ENCODE measurements around the gene EP400. TPM values are rescaled to one million over a fixed set of nuclear protein-coding genes. Genes with fewer than 3 reads are reported as not detected.

EP400 gene
- total RNA-seq, 1 donor from 2014 or later: 85.8 TPM

GRCh38 chr12:131933387-131933786, 16.4 kb upstream of the EP400 start:
- no peaks in the 10 kb centered on the region for H3K36me3 Mint-ChIP-seq (ENCODE audit: unreplicated experiment)
- peaks cover 3% of the 10 kb centered on the region for H3K4me1 Mint-ChIP-seq (ENCODE audit: low read depth, unreplicated experiment)
- no peak overlapping the region for H3K4me3 Mint-ChIP-seq (ENCODE audit: unreplicated experiment)
- H3K27ac Mint-ChIP-seq (ENCODE audit: unreplicated experiment): no peak overlapping the region
- no peak for DNase-seq
- no peak for TF ChIP-seq CTCF (IDR thresholded peaks at IDR 0.05; ENCODE audit: partially characterized antibody, unreplicated experiment)
- H3K9me3 Mint-ChIP-seq (ENCODE audit: unreplicated experiment): peaks cover 6% of the 10 kb centered on the region
- no peaks in the 10 kb centered on the region for H3K27me3 Mint-ChIP-seq (ENCODE audit: unreplicated experiment)

- Mint-ChIP-seq H3K4me1 (ENCODE audit: low read depth, unreplicated experiment) (peaks cover 3% of the 10 kb centered on the region), H3K27ac (ENCODE audit: unreplicated experiment) (no peak overlapping the region), H3K27me3 (ENCODE audit: unreplicated experiment) (no peaks in the 10 kb centered on the region), H3K9me3 (ENCODE audit: unreplicated experiment) (peaks cover 2% of the 10 kb centered on the region), H3K36me3 (ENCODE audit: unreplicated experiment) (no peaks in the 10 kb centered on the region), H3K4me3 (ENCODE audit: unreplicated experiment) (no peak overlapping the region)
- DNase-seq: no peak
- TF ChIP-seq CTCF (IDR thresholded peaks at IDR 0.05; ENCODE audit: partially characterized antibody, unreplicated experiment): no peak
Observed at GRCh38 chr12:131934535-131934934, 15.2 kb upstream of the EP400 start.

- Mint-ChIP-seq H3K4me1 (ENCODE audit: low read depth, unreplicated experiment) (no peaks in the 10 kb centered on the region), H3K27ac (ENCODE audit: unreplicated experiment) (no peak overlapping the region), H3K27me3 (ENCODE audit: unreplicated experiment) (no peaks in the 10 kb centered on the region)
Observed at GRCh38 chr12:131938082-131938481, 11.7 kb upstream of the EP400 start.

GRCh38 chr12:131939007-131939406, 10.7 kb upstream of the EP400 start:
- no peak for TF ChIP-seq CTCF (IDR thresholded peaks at IDR 0.05; ENCODE audit: partially characterized antibody, unreplicated experiment)
- Mint-ChIP-seq H3K4me3 (ENCODE audit: unreplicated experiment) (no peak overlapping the region), H3K9me3 (ENCODE audit: unreplicated experiment) (peaks cover 4% of the 10 kb centered on the region), H3K27me3 (ENCODE audit: unreplicated experiment) (no peaks in the 10 kb centered on the region), H3K4me1 (ENCODE audit: low read depth, unreplicated experiment) (no peaks in the 10 kb centered on the region), H3K36me3 (ENCODE audit: unreplicated experiment) (no peaks in the 10 kb centered on the region), H3K27ac (ENCODE audit: unreplicated experiment) (no peak overlapping the region)
- no peak for DNase-seq

More at GRCh38 chr12:131938082-131938481, 11.7 kb upstream of the EP400 start:
- no peak for DNase-seq
- TF ChIP-seq CTCF (IDR thresholded peaks at IDR 0.05; ENCODE audit: partially characterized antibody, unreplicated experiment): no peak
- Mint-ChIP-seq H3K4me3 (ENCODE audit: unreplicated experiment) (no peak overlapping the region), H3K36me3 (ENCODE audit: unreplicated experiment) (no peaks in the 10 kb centered on the region), H3K9me3 (ENCODE audit: unreplicated experiment) (peaks cover 1% of the 10 kb centered on the region)

GRCh38 chr12:131940141-131940547, 9.6 kb upstream of the EP400 start:
- TF ChIP-seq CTCF (IDR thresholded peaks at IDR 0.05; ENCODE audit: partially characterized antibody, unreplicated experiment): no peak
- H3K4me3 Mint-ChIP-seq (ENCODE audit: unreplicated experiment): no peak overlapping the region
- H3K4me1 Mint-ChIP-seq (ENCODE audit: low read depth, unreplicated experiment): no peaks in the 10 kb centered on the region
- DNase-seq: no peak
- H3K36me3 Mint-ChIP-seq (ENCODE audit: unreplicated experiment): no peaks in the 10 kb centered on the region
- no peak overlapping the region for H3K27ac Mint-ChIP-seq (ENCODE audit: unreplicated experiment)
- peaks cover 4% of the 10 kb centered on the region for H3K9me3 Mint-ChIP-seq (ENCODE audit: unreplicated experiment)
- H3K27me3 Mint-ChIP-seq (ENCODE audit: unreplicated experiment): no peaks in the 10 kb centered on the region
